ENCODE data around the gene XRN1. TPM values are rescaled to one million over a fixed set of nuclear protein-coding genes. Genes with fewer than 3 reads are reported as not detected.
A peak's percentile ranks its signal among the peaks of the same experiment; 100 is the strongest.

Gene XRN1
- total and polyA plus RNA-seq, 2 donors (not counting 1 experiment from before 2014, with no cell fraction given), result 19.9 to 55.7 TPM

GRCh38 chr3:142275856-142276255, 172.0 kb downstream of the XRN1 start:
- no peaks in the 10 kb centered on the region for H3K9me3 ChIP-seq (ENCODE audit: control insufficient read depth, insufficient read depth, low read depth, low read length)
- TF ChIP-seq EZH2 (IDR thresholded peaks at IDR 0.05; ENCODE audit: low read length, missing control alignments) (no peak), CTCF (conservative IDR thresholded peaks at IDR 0.05 in 1 of 2, IDR thresholded peaks at IDR 0.05 in 1 of 2; ENCODE audit: low read depth in 1 of 2, low read length in 2 of 2) (no peak)
- H3K36me3 ChIP-seq (ENCODE audit: control insufficient read depth, insufficient read depth, low read length), result no peaks in the 10 kb centered on the region
- peak overlapping the region; percentile 60 for H3K4me2 ChIP-seq (ENCODE audit: extremely low read depth, insufficient read depth, low read length)
- H2AFZ ChIP-seq (ENCODE audit: low read length), result no peak overlapping the region
- H3K79me2 ChIP-seq (ENCODE audit: control insufficient read depth, insufficient read depth, low read length), result no peaks in the 10 kb centered on the region
- H3K4me3 ChIP-seq (replicated peaks in 1 of 4; ENCODE audit: control extremely low read depth in 1 of 4, insufficient read depth in 1 of 4, low read depth in 3 of 4, low read length in 4 of 4), result no peak overlapping the region
- H3K9ac ChIP-seq (ENCODE audit: insufficient read depth, low read length), result no peak overlapping the region
- H3K27me3 ChIP-seq (ENCODE audit: control insufficient read depth, insufficient read depth, low read length), result no peaks in the 10 kb centered on the region
- H3K27ac ChIP-seq (ENCODE audit: insufficient read depth, low read length), result peak overlapping the region; percentile 10
- no peaks in the 10 kb centered on the region for H4K20me1 ChIP-seq (ENCODE audit: control insufficient read depth, extremely low read depth, insufficient read depth, low read length)
- peak; percentile 93 to 95 for DNase-seq (ENCODE audit: low read depth in 2 of 2)
- no peaks in the 10 kb centered on the region for H3K4me1 ChIP-seq (ENCODE audit: control insufficient read depth, extremely low read depth, insufficient read depth, low read length)

- TF ChIP-seq CTCF (conservative IDR thresholded peaks at IDR 0.05 in 1 of 2, IDR thresholded peaks at IDR 0.05 in 1 of 2; ENCODE audit: low read depth in 1 of 2, low read length in 2 of 2) (no peak), EZH2 (IDR thresholded peaks at IDR 0.05; ENCODE audit: low read length, missing control alignments) (no peak)
- H3K4me3 ChIP-seq (replicated peaks in 1 of 4; ENCODE audit: control extremely low read depth in 1 of 4, insufficient read depth in 1 of 4, low read depth in 3 of 4, low read length in 4 of 4), result no peak overlapping the region
- no peak overlapping the region for H2AFZ ChIP-seq (ENCODE audit: low read length)
- no peaks in the 10 kb centered on the region for H3K9me3 ChIP-seq (ENCODE audit: control insufficient read depth, insufficient read depth, low read depth, low read length)
- H3K4me2 ChIP-seq (ENCODE audit: extremely low read depth, insufficient read depth, low read length), result no peak overlapping the region
- H3K36me3 ChIP-seq (ENCODE audit: control insufficient read depth, insufficient read depth, low read length), result no peaks in the 10 kb centered on the region
- no peaks in the 10 kb centered on the region for H3K4me1 ChIP-seq (ENCODE audit: control insufficient read depth, extremely low read depth, insufficient read depth, low read length)
- DNase-seq (ENCODE audit: low read depth in 2 of 2), result peak in 1 of 2 donors; percentile 22
- no peak overlapping the region for H3K27ac ChIP-seq (ENCODE audit: insufficient read depth, low read length)
- no peaks in the 10 kb centered on the region for H3K27me3 ChIP-seq (ENCODE audit: control insufficient read depth, insufficient read depth, low read length)
- H3K79me2 ChIP-seq (ENCODE audit: control insufficient read depth, insufficient read depth, low read length), result no peaks in the 10 kb centered on the region
- no peak overlapping the region for H3K9ac ChIP-seq (ENCODE audit: insufficient read depth, low read length)
- no peaks in the 10 kb centered on the region for H4K20me1 ChIP-seq (ENCODE audit: control insufficient read depth, extremely low read depth, insufficient read depth, low read length)
Measured at GRCh38 chr3:142274908-142275307, 172.9 kb downstream of the XRN1 start.

- H3K27me3 ChIP-seq (ENCODE audit: control insufficient read depth, insufficient read depth, low read length), result no peaks in the 10 kb centered on the region
- DNase-seq (ENCODE audit: low read depth in 2 of 2), result no peak
- no peak overlapping the region for H3K27ac ChIP-seq (ENCODE audit: insufficient read depth, low read length)
- no peaks in the 10 kb centered on the region for H3K79me2 ChIP-seq (ENCODE audit: control insufficient read depth, insufficient read depth, low read length)
- H4K20me1 ChIP-seq (ENCODE audit: control insufficient read depth, extremely low read depth, insufficient read depth, low read length), result no peaks in the 10 kb centered on the region
- no peaks in the 10 kb centered on the region for H3K4me1 ChIP-seq (ENCODE audit: control insufficient read depth, extremely low read depth, insufficient read depth, low read length)
- no peak overlapping the region for H2AFZ ChIP-seq (ENCODE audit: low read length)
- TF ChIP-seq CTCF (conservative IDR thresholded peaks at IDR 0.05 in 1 of 2, IDR thresholded peaks at IDR 0.05 in 1 of 2; ENCODE audit: low read depth in 1 of 2, low read length in 2 of 2) (no peak), EZH2 (IDR thresholded peaks at IDR 0.05; ENCODE audit: low read length, missing control alignments) (no peak)
- no peak overlapping the region for H3K9ac ChIP-seq (ENCODE audit: insufficient read depth, low read length)
- H3K4me3 ChIP-seq (replicated peaks in 1 of 4; ENCODE audit: control extremely low read depth in 1 of 4, insufficient read depth in 1 of 4, low read depth in 3 of 4, low read length in 4 of 4), result no peak overlapping the region
- no peak overlapping the region for H3K4me2 ChIP-seq (ENCODE audit: extremely low read depth, insufficient read depth, low read length)
- H3K36me3 ChIP-seq (ENCODE audit: control insufficient read depth, insufficient read depth, low read length), result no peaks in the 10 kb centered on the region
- H3K9me3 ChIP-seq (ENCODE audit: control insufficient read depth, insufficient read depth, low read depth, low read length), result no peaks in the 10 kb centered on the region
Measured at GRCh38 chr3:142273501-142273900, 174.3 kb downstream of the XRN1 start.
